Stimulated activated CD8-positive, alpha-beta memory T cell treated with anti-CD3 and anti-CD28 coated beads, Interleukin-12 subunit alpha, Interleukin-12 subunit beta, amount 100 ng/mL, for 4 hours (primary cell): Measurements from ENCODE around the gene MORN2.

Source experiments
- DNase-seq: peaks from one replicate; pipeline ENCODE4 v3.0.0-alpha.2; 2020; ENCODE audit warnings: low read depth

The MORN2 gene

GRCh38 chr2:38889575-38889974 is 13.8 kb downstream of the MORN2 start, which contains the start of gene ARHGEF33:
Gene ARHGEF33, plus strand, starts transcription at chr2:38889875. Its CDS starts 29,573 bp downstream, at chr2:38919448.
- no peak for DNase-seq

GRCh38 chr2:38892819-38893218 is 17.0 kb downstream of the MORN2 start:
- DNase-seq, result no peak

- DNase-seq, result no peak
Measured at GRCh38 chr2:38898256-38898655, 22.5 kb downstream of the MORN2 start.

GRCh38 chr2:38900726-38901125 is 24.9 kb downstream of the MORN2 start:
- no peak for DNase-seq

DNA sequence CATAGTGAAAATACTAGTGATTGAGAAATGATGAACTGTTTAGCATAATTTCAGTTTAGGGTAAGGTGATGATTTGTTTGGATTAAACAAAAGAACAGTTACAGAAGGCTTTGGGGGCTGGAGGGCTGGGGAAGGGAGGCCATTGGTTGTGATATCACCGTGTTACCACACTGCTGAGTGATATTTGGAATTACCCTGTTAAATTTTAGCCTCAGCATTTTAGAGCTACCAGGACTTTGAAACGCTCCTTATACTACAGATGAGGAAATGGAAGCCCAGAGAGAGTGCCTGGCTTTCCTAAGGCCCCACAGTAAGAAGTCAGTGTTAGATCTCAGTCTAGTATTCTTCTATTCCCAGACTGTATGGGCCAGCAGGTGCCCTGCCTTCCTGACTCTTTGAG is 29.5 kb downstream of the MORN2 start:
- no peak for DNase-seq

- DNase-seq, result no peak
Measured at GRCh38 chr2:38907242-38907641, 31.5 kb downstream of the MORN2 start.

GRCh38 chr2:38907743-38908562 is 32.2 kb downstream of the MORN2 start:
- DNase-seq, result no peak

DNA sequence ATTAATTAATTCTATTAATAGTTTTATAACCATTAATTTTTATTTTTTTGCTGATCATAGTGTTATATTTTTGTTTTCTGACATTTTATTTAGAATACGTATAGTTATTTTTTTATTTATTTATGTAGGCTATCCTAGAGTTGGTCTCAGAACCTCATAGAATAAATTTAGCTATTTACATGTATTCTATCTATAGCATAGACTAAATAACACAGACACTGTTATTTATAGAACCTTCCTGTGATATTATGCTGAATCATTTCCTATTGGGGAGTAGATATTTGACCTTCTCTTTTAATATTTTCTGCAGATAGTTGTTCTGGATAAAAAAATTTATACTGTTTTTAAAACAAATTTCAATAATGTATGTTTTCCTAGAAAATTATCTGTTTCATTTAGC is 34.1 kb downstream of the MORN2 start:
- no peak for DNase-seq

- no peak for DNase-seq
Measured at GRCh38 chr2:38911191-38911590, 35.4 kb downstream of the MORN2 start.

DNA sequence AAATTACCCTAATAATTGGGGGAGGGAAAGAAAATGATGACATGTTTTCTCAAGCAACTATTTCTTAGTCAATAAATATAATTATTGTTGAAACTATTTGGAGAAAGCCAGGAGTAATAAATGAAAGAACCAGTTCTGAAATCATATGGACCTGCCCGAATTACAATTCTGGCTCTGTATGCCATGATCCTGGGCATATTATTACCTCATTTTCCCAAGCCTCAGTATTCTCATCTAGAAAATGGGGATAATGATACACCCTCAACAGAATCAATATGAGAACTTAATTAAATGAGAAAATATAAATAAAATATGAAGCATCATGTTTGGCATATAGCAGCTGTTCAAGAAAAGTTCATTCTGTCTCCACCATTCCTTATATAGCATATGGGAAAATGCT is 36.8 kb downstream of the MORN2 start:
- no peak for DNase-seq

DNA sequence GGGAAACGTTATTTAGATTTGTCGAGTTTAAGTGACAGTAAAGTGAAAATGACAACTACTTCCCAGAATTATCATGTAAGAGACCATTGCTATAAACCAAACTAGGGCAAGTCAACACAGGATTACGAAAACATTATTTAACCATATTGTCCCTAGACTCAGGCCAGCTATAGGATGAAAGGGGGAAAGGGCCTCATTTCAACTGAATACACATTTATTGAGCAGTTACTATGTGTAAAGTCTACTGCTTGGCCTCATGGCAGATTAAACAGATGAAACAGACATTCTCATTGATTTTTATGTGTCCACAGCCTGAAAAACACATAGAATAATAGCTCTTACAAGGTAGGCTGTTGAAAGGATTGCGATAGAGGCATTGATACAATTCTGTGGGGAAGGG is 46.6 kb downstream of the MORN2 start:
- DNase-seq, result no peak

DNA sequence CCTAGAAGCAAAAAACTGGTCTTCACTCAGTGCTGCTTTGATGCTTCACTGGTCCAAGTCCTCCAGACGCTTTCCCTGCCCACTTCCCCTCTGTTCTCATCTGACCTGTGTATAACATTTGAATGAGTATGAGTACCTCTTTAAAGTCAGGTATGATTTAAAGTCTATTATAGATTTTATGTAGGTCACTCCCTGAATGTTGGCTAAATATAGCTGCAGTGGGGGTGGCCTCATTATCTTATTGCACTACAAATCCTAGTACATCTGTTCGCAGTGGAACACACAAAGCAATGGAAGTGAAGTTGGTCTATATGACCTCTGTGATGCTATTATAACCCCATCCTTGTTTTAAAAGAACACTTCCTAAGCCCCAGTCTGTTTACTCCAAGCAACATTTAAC is 47.1 kb downstream of the MORN2 start:
- no peak for DNase-seq

DNA sequence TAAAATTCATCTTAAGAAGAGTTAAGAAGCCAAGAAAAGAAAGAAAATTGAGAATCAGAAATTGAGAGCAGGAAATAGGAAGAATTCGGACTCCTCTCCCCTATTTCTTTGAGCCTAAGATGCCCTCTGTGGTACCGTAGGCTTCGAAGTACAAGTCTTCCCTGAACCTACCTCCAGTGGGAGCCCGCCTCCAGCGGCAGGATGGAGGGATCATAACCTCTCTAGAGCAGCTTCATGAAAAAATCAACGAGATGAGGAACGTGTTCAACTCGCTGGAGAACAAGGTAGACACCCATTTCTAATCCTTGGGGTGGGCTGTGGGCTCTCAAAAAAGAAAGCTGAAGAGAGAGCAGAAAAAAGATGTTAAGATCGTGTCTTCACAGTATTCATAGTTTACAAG is 50.2 kb downstream of the MORN2 start:
- no peak for DNase-seq

GRCh38 chr2:38930600-38930999 is 54.8 kb downstream of the MORN2 start:
- no peak for DNase-seq
